Stimulated activated CD4-positive, alpha-beta T cell treated with anti-CD3 and anti-CD28 coated beads, Interleukin-4, amount 100 ng/mL, for 4 hours (primary cell): Measurements from ENCODE around the gene NAT14.

Source experiments
- DNase-seq, 2 experiments: peaks; one replicate each; pipeline ENCODE4 v3.0.0-alpha.2; 2020

The NAT14 gene

GRCh38 chr19:55472463-55472862 lies 12.5 kb upstream of the NAT14 start:
- no peak for DNase-seq

GRCh38 chr19:55473225-55474012 lies 11.6 kb upstream of the NAT14 start:
- no peak for DNase-seq

- DNase-seq, result no peak
These were observed 10.4 kb upstream of the NAT14 start for GRCh38 chr19:55474269-55475265.

GRCh38 chr19:55476100-55476775 lies 8.8 kb upstream of the NAT14 start, which contains the start of gene ZNF628:
TSS of gene ZNF628 (plus strand) at chr19:55476617. CDS start at chr19:55479911, 3,294 bp downstream.
- peak; percentile 96 to 98 for DNase-seq

- no peak for DNase-seq
These were observed 7.1 kb upstream of the NAT14 start for GRCh38 chr19:55477905-55478304.

GRCh38 chr19:55478364-55478763 lies 6.6 kb upstream of the NAT14 start:
- no peak for DNase-seq

- DNase-seq, result no peak
These were observed 5.9 kb upstream of the NAT14 start for GRCh38 chr19:55479045-55479444.

- DNase-seq, result no peak
These were observed 5.3 kb upstream of the NAT14 start for GRCh38 chr19:55479451-55480230.

GRCh38 chr19:55481148-55481793 lies 3.7 kb upstream of the NAT14 start:
- no peak for DNase-seq

- DNase-seq, result no peak
These were observed 3.2 kb upstream of the NAT14 start for GRCh38 chr19:55481794-55482155.

GRCh38 chr19:55482156-55482961 lies 2.6 kb upstream of the NAT14 start:
- DNase-seq, result no peak

GRCh38 chr19:55482967-55483705 lies 1.9 kb upstream of the NAT14 start:
- no peak for DNase-seq

GRCh38 chr19:55483706-55484592 lies 1.0 kb upstream of the NAT14 start:
- no peak for DNase-seq

GRCh38 chr19:55485439-55486011 lies 537 bp downstream of the NAT14 start:
- no peak for DNase-seq

GRCh38 chr19:55486043-55486970 lies 1.3 kb downstream of the NAT14 start:
- no peak for DNase-seq

- peak; percentile 47 to 65 for DNase-seq
These were observed 2.3 kb downstream of the NAT14 start for GRCh38 chr19:55486971-55487923.
